Lung (tissue), 12 donors: ENCODE measurements around the gene FAM216B. TPM values are rescaled to one million over a fixed set of nuclear protein-coding genes. Genes with fewer than 3 reads are reported as not detected.

ENCODE experiments used
- ATAC-seq: fragments of 200-7000 bp; cut with Tn5 transposase; one replicate; pipeline ENCODE4 v1.9.1; 2020; ENCODE audit warnings: moderate number of reproducible peaks; ENCODE audit not compliant: insufficient read depth, low FRiP score
- DNase-seq, 3 donors: peaks; one replicate each; pipeline ENCODE4 v3.0.0-alpha.2; 2013 to 2017
- H3K27ac ChIP-seq, 2 donors: one replicate each; pipeline ENCODE4 v1.5.1; 2013; ENCODE audit warnings: mild to moderate bottlenecking in 2 of 2, moderate library complexity in 2 of 2, control low read depth in 1 of 2, inconsistent platforms in 1 of 2, low read depth in 1 of 2, low read length in 1 of 2
- H3K27me3 ChIP-seq, 3 donors: one replicate each; pipeline ENCODE4 v1.5.1; 2013; ENCODE audit warnings: low read length in 2 of 3; ENCODE audit not compliant: control insufficient read depth in 3 of 3, insufficient read depth in 3 of 3
- H3K36me3 ChIP-seq, 4 donors: one replicate each; pipeline ENCODE4 v1.5.1; 2013; ENCODE audit warnings: low read length in 4 of 4, mild to moderate bottlenecking in 1 of 4, moderate library complexity in 1 of 4; ENCODE audit not compliant: control insufficient read depth in 4 of 4, insufficient read depth in 4 of 4
- H3K4me1 ChIP-seq, 5 donors: one replicate each; pipeline ENCODE4 v1.5.1; 2013; ENCODE audit warnings: low read length in 5 of 5, mild to moderate bottlenecking in 2 of 5, moderate library complexity in 1 of 5; ENCODE audit not compliant: control insufficient read depth in 5 of 5, insufficient read depth in 5 of 5
- H3K4me3 ChIP-seq: one replicate; pipeline ENCODE4 v1.5.1; 2013; ENCODE audit warnings: mild to moderate bottlenecking, control low read depth, moderate library complexity
- H3K9ac ChIP-seq, 2 donors: one replicate each; pipeline ENCODE4 v1.5.1; 2013; ENCODE audit warnings: low read length in 2 of 2, control low read depth in 1 of 2; ENCODE audit not compliant: insufficient read depth in 1 of 2
- H3K9me3 ChIP-seq, 4 donors: one replicate each; pipeline ENCODE4 v1.5.1; 2013; ENCODE audit warnings: low read length in 3 of 4, mild to moderate bottlenecking in 1 of 4, moderate library complexity in 1 of 4; ENCODE audit not compliant: control insufficient read depth in 4 of 4, insufficient read depth in 3 of 4
- WGBS, 2 donors: extraction: QIAGEN DNeasy Blood & Tissue Kit; methylation state at CpG; one replicate each; pipeline ENCODE4 v1.1.7; 2013; 5-methylcytosine and 5-hydroxymethylcytosine counted together
- polyA plus RNA-seq, 2 donors: library from polyadenylated mRNA; stranded (reverse); fragments of 200-250 nt; gene quantifications; one replicate each; pipeline ENCODE4 v1.2.1, GENCODE V29; 2013
- total RNA-seq, 2 donors: library from RNA; depleted of rRNA in 1 of 2; stranded (reverse); fragments of >200 nt in 1 of 2; gene quantifications; one replicate each; pipeline ENCODE4 v1.2.1, GENCODE V29; 2014 to 2021
- TF ChIP-seq, protein P1 (sequence below): IDR thresholded peaks from 2 replicates; pipeline ENCODE4 v1.5.1; 2012; ENCODE audit warnings: mild to moderate bottlenecking; ENCODE audit errors: control extremely low read depth, extremely low read depth
- donor health status: control.
- donor health status: control.
- donor health status: Bipolar disorder and iron deficiency.
- donor health status: healthy.
- donor health status: DM: yes; HTN: yes; CAD: no.

Gene FAM216B
- total and polyA plus RNA-seq, 4 donors, result 4.9 to 70.4 (median 22.6) TPM

DNA sequence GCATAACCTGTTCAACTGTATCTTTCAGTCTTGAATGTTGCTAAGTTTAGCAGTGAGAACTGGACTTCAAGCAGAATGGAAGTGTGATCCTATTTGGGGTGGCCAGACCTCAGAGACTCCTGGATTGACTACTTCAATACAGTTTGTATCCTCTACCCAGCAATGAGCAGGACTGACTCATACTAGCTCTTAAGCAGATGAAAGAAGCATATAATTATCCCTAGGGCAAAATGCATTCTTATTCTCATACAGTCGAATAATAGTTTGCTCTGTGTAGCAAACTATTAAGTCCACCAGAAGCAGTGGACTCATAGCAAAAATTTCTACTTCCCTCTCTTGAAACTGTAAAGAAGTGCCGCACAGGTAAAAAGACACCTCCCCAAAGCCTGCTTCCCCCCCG, 46.4 kb upstream of the FAM216B start:
- ATAC-seq (no peak), DNase-seq (no peak)
- WGBS, 2 donors, result 91 to 95% methylated on average over 3 of the region's 3 CpGs

GRCh38 chr13:42740753-42741152, 40.6 kb upstream of the FAM216B start:
- WGBS, 2 donors, result 15 to 24% methylated on average over 1 of the region's 1 CpG
- peaks cover 0 to 2% (median 0%) of the 10 kb centered on the region in 4 donors for H3K9me3 ChIP-seq
- no peaks in the 10 kb centered on the region for H3K36me3 ChIP-seq
- DNase-seq (peak; percentile 64 to 83 (median 70)), ATAC-seq (no peak)
- H3K4me1 ChIP-seq, result peaks cover 0 to 4% (median 0%) of the 10 kb centered on the region in 5 donors
- no peak overlapping the region for H3K9ac ChIP-seq
- H3K27me3 ChIP-seq, result no peaks in the 10 kb centered on the region
- H3K4me3 ChIP-seq, result no peak overlapping the region
- H3K27ac ChIP-seq, result no peak overlapping the region
- TF ChIP-seq, protein P1, sequence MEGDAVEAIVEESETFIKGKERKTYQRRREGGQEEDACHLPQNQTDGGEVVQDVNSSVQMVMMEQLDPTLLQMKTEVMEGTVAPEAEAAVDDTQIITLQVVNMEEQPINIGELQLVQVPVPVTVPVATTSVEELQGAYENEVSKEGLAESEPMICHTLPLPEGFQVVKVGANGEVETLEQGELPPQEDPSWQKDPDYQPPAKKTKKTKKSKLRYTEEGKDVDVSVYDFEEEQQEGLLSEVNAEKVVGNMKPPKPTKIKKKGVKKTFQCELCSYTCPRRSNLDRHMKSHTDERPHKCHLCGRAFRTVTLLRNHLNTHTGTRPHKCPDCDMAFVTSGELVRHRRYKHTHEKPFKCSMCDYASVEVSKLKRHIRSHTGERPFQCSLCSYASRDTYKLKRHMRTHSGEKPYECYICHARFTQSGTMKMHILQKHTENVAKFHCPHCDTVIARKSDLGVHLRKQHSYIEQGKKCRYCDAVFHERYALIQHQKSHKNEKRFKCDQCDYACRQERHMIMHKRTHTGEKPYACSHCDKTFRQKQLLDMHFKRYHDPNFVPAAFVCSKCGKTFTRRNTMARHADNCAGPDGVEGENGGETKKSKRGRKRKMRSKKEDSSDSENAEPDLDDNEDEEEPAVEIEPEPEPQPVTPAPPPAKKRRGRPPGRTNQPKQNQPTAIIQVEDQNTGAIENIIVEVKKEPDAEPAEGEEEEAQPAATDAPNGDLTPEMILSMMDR, result no peak

More for the DNA sequence above, 46.4 kb upstream of the FAM216B start:
- Histone ChIP-seq H3K27me3 (no peaks in the 10 kb centered on the region), H3K27ac (no peak overlapping the region), H3K9me3 (no peaks in the 10 kb centered on the region), H3K9ac (no peak overlapping the region), H3K4me1 (no peaks in the 10 kb centered on the region), H3K4me3 (no peak overlapping the region), H3K36me3 (no peaks in the 10 kb centered on the region)
- TF ChIP-seq, protein P1, result no peak

- Histone ChIP-seq H3K27me3 (no peaks in the 10 kb centered on the region), H3K27ac (no peak overlapping the region), H3K36me3 (no peaks in the 10 kb centered on the region), H3K9me3 (peaks cover 0 to 2% (median 0%) of the 10 kb centered on the region in 4 donors), H3K4me1 (peaks cover 0 to 6% (median 0%) of the 10 kb centered on the region in 5 donors), H3K4me3 (no peak overlapping the region), H3K9ac (no peak overlapping the region)
- WGBS, 2 donors, result 91 to 92% methylated on average over 2 of the region's 2 CpGs
- no peak for ATAC-seq
- TF ChIP-seq, protein P1, result no peak
- no peak for DNase-seq
Observed at GRCh38 chr13:42741914-42742313, 39.5 kb upstream of the FAM216B start.

GRCh38 chr13:42745655-42746054, 35.7 kb upstream of the FAM216B start:
- Histone ChIP-seq H3K36me3 (no peaks in the 10 kb centered on the region), H3K4me1 (peaks cover 0 to 12% (median 2%) of the 10 kb centered on the region in 5 donors), H3K4me3 (no peak overlapping the region), H3K9me3 (peaks cover 0 to 2% (median 0%) of the 10 kb centered on the region in 4 donors), H3K27ac (no peak overlapping the region), H3K9ac (no peak overlapping the region), H3K27me3 (no peaks in the 10 kb centered on the region)
- TF ChIP-seq, protein P1, result no peak
- DNase-seq (no peak), ATAC-seq (no peak)
- WGBS, 2 donors, result 86 to 95% methylated on average over 4 to 6 of the region's 6 CpGs
